ENCODE data around the gene WDFY4. TPM values are rescaled to one million over a fixed set of nuclear protein-coding genes. Genes with fewer than 3 reads are reported as not detected.

WDFY4 gene
- total and polyA plus RNA-seq, 9 of the 15 experiments (the other 6 are each of a cell fraction or from before 2014, with no cell fraction given), result 0.01 to 0.02 (median 0.01) TPM; not detected in 6

DNA sequence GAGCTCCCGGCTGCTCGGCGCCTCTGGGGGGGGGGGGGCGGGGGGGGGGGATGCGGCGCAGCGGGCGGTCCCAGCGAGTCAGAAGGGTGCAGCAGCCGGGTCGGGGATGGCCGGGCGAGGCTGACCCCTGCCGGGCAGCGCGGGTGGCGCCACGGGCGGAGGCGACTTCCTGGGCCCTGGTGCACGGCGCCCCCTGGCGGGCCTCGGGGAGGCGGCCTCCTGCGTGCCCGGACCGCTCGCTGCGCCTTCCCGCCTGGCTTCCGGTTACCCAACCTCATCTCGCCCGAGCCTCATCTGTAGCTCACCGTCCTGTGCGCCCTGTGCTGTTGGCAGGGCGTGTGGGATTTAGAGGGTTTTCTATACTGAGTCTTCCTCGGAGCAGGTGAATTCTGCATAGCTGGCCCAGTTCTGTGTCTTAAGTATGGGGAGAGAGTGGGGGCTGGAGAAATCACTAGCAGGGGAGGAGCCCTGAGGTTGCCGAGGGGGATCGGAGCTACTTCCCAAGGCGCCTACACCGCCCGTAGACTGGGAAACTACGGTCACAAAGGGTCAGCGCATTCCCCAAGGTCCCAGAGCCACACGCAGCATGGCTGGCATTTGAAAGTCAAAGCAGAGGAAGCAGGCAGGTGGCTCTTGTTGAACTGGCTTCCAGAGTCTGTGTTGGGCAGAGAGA, 28.3 kb upstream of the WDFY4 start (continued):
- TF ChIP-seq, protein P1, sequence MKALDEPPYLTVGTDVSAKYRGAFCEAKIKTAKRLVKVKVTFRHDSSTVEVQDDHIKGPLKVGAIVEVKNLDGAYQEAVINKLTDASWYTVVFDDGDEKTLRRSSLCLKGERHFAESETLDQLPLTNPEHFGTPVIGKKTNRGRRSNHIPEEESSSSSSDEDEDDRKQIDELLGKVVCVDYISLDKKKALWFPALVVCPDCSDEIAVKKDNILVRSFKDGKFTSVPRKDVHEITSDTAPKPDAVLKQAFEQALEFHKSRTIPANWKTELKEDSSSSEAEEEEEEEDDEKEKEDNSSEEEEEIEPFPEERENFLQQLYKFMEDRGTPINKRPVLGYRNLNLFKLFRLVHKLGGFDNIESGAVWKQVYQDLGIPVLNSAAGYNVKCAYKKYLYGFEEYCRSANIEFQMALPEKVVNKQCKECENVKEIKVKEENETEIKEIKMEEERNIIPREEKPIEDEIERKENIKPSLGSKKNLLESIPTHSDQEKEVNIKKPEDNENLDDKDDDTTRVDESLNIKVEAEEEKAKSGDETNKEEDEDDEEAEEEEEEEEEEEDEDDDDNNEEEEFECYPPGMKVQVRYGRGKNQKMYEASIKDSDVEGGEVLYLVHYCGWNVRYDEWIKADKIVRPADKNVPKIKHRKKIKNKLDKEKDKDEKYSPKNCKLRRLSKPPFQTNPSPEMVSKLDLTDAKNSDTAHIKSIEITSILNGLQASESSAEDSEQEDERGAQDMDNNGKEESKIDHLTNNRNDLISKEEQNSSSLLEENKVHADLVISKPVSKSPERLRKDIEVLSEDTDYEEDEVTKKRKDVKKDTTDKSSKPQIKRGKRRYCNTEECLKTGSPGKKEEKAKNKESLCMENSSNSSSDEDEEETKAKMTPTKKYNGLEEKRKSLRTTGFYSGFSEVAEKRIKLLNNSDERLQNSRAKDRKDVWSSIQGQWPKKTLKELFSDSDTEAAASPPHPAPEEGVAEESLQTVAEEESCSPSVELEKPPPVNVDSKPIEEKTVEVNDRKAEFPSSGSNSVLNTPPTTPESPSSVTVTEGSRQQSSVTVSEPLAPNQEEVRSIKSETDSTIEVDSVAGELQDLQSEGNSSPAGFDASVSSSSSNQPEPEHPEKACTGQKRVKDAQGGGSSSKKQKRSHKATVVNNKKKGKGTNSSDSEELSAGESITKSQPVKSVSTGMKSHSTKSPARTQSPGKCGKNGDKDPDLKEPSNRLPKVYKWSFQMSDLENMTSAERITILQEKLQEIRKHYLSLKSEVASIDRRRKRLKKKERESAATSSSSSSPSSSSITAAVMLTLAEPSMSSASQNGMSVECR (CRISPR knock-in tag; IDR thresholded peaks at IDR 0.05), result no peak
- no peak for TF ChIP-seq ZNF699 (CRISPR knock-in tag; IDR thresholded peaks at IDR 0.05; ENCODE audit: insufficient replicate concordance)
- TF ChIP-seq ZZZ3 (IDR thresholded peaks at IDR 0.05), result no peak
- TF ChIP-seq TRIM28 (IDR thresholded peaks at IDR 0.05), result no peak
- no peak for TF ChIP-seq HLTF (IDR thresholded peaks at IDR 0.05)
- peak; percentile 58 for TF ChIP-seq HCFC1 (IDR thresholded peaks at IDR 0.05; ENCODE audit: low read depth, low read length)
- TF ChIP-seq, protein P2, sequence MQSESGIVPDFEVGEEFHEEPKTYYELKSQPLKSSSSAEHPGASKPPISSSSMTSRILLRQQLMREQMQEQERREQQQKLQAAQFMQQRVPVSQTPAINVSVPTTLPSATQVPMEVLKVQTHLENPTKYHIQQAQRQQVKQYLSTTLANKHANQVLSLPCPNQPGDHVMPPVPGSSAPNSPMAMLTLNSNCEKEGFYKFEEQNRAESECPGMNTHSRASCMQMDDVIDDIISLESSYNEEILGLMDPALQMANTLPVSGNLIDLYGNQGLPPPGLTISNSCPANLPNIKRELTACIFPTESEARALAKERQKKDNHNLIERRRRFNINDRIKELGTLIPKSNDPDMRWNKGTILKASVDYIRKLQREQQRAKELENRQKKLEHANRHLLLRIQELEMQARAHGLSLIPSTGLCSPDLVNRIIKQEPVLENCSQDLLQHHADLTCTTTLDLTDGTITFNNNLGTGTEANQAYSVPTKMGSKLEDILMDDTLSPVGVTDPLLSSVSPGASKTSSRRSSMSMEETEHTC (IDR thresholded peaks at IDR 0.05), result peak; percentile 35; the same call in 1 of the 2 replicates
- TF ChIP-seq NELFE (IDR thresholded peaks at IDR 0.05; ENCODE audit: insufficient read depth, insufficient read length), result no peak
- TF ChIP-seq ZNF583 (CRISPR knock-in tag; IDR thresholded peaks at IDR 0.05), result 0 out of 2 replicates have a peak, but pooled peaks have one; percentile 52
- peak; percentile 30 to 81; a peak in 2 of 4 replicates for TF ChIP-seq RCOR1 (IDR thresholded peaks at IDR 0.05; ENCODE audit: borderline replicate concordance in 1 of 2, low read depth in 2 of 2, low read length in 2 of 2)
- peak; percentile 51 for TF ChIP-seq SMAD1 (IDR thresholded peaks at IDR 0.05; ENCODE audit: low read depth, low read length, partially characterized antibody)
- TF ChIP-seq HNRNPUL1 (IDR thresholded peaks at IDR 0.05; ENCODE audit: low read length), result no peak
- no peak for TF ChIP-seq KDM1A (IDR thresholded peaks at IDR 0.05)
- no peak for TF ChIP-seq BMI1 (IDR thresholded peaks at IDR 0.05; ENCODE audit: low read length)
- TF ChIP-seq KDM4B (IDR thresholded peaks at IDR 0.05; ENCODE audit: borderline replicate concordance in 2 of 2, low read depth in 1 of 2), result 0 out of 4 replicates have a peak, but pooled peaks of 1 of the 2 experiments have one; percentile 78
- TF ChIP-seq ELF2 (CRISPR knock-in tag; IDR thresholded peaks at IDR 0.05), result peak; percentile 67; the same call in 1 of the 2 replicates
- no peak for TF ChIP-seq HNRNPK (IDR thresholded peaks at IDR 0.05; ENCODE audit: low read depth, low read length, poor library complexity, severe bottlenecking)
- no peak for TF ChIP-seq MAFF (IDR thresholded peaks at IDR 0.05; ENCODE audit: low read length)
- TF ChIP-seq, protein P3, sequence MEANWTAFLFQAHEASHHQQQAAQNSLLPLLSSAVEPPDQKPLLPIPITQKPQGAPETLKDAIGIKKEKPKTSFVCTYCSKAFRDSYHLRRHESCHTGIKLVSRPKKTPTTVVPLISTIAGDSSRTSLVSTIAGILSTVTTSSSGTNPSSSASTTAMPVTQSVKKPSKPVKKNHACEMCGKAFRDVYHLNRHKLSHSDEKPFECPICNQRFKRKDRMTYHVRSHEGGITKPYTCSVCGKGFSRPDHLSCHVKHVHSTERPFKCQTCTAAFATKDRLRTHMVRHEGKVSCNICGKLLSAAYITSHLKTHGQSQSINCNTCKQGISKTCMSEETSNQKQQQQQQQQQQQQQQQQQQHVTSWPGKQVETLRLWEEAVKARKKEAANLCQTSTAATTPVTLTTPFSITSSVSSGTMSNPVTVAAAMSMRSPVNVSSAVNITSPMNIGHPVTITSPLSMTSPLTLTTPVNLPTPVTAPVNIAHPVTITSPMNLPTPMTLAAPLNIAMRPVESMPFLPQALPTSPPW (CRISPR knock-in tag; IDR thresholded peaks at IDR 0.05), result peak; percentile 72
- TF ChIP-seq, protein P4, sequence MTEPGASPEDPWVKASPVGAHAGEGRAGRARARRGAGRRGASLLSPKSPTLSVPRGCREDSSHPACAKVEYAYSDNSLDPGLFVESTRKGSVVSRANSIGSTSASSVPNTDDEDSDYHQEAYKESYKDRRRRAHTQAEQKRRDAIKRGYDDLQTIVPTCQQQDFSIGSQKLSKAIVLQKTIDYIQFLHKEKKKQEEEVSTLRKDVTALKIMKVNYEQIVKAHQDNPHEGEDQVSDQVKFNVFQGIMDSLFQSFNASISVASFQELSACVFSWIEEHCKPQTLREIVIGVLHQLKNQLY (CRISPR knock-in tag; conservative IDR thresholded peaks at IDR 0.05), result no peak
- no peak for TF ChIP-seq ZKSCAN3 (CRISPR knock-in tag; IDR thresholded peaks at IDR 0.05)
- no peak for TF ChIP-seq NCOA4 (IDR thresholded peaks at IDR 0.05; ENCODE audit: partially characterized antibody)
